GM21529 (cell line): ENCODE data around the gene ARPC1B.

Experiments
- ATAC-seq: cut with Tn5 transposase; IDR thresholded peaks from one replicate; pipeline ENCODE4 v1.9.1; 2021; ENCODE audit not compliant: unreplicated experiment

The ARPC1B gene

GRCh38 chr7:99387912-99388311, 13.4 kb downstream of the ARPC1B start:
- no peak for ATAC-seq

GRCh38 chr7:99389772-99390171, 15.2 kb downstream of the ARPC1B start:
- ATAC-seq: no peak

- ATAC-seq: no peak
These were observed 16.5 kb downstream of the ARPC1B start for GRCh38 chr7:99390941-99391602.

- ATAC-seq: no peak
These were observed 17.5 kb downstream of the ARPC1B start for GRCh38 chr7:99392046-99392445.

GRCh38 chr7:99392659-99393354, 18.3 kb downstream of the ARPC1B start:
- peak; percentile 57 for ATAC-seq

- peak; percentile 14 for ATAC-seq
These were observed 19.0 kb downstream of the ARPC1B start for GRCh38 chr7:99393355-99394187.

GRCh38 chr7:99394188-99394502, 19.6 kb downstream of the ARPC1B start:
- no peak for ATAC-seq

- no peak for ATAC-seq
These were observed 21.2 kb downstream of the ARPC1B start for GRCh38 chr7:99395616-99396327.

GRCh38 chr7:99396418-99397296, 22.1 kb downstream of the ARPC1B start:
- ATAC-seq: no peak

- no peak for ATAC-seq
These were observed 22.9 kb downstream of the ARPC1B start for GRCh38 chr7:99397297-99397983.

GRCh38 chr7:99398891-99399445, 24.4 kb downstream of the ARPC1B start:
- no peak for ATAC-seq

- no peak for ATAC-seq
These were observed 25.1 kb downstream of the ARPC1B start for GRCh38 chr7:99399597-99399996.

- ATAC-seq: no peak
These were observed 28.3 kb downstream of the ARPC1B start for GRCh38 chr7:99402854-99403253.

- ATAC-seq: no peak
These were observed 29.2 kb downstream of the ARPC1B start for GRCh38 chr7:99403764-99404163.

- ATAC-seq: no peak
These were observed 29.9 kb downstream of the ARPC1B start for GRCh38 chr7:99404235-99404976.

- ATAC-seq: no peak
These were observed 30.4 kb downstream of the ARPC1B start for GRCh38 chr7:99404977-99405320.

- no peak for ATAC-seq
These were observed 32.0 kb downstream of the ARPC1B start for GRCh38 chr7:99406557-99406956.

GRCh38 chr7:99407872-99408378, 33.4 kb downstream of the ARPC1B start:
- no peak for ATAC-seq
